ENCODE results near the gene SCT.
A peak's percentile ranks its signal among the peaks of the same experiment; 100 is the strongest.
"Not testable (repeated sequence)": the region's sequence is repeated elsewhere in the genome, so short reads cannot be mapped to it uniquely, and the experiment has no call there.

The SCT gene

GRCh38 chr11:626475-627307 lies at the start of gene SCT:
TSS of gene SCT (minus strand) at chr11:627181. CDS start at chr11:627143, 38 bp downstream.
- DNase-seq (ENCODE audit: low spot score): no peak

GRCh38 chr11:674406-674805 lies 47.4 kb upstream of the SCT start:
- DNase-seq (ENCODE audit: low spot score): no peak

- no peak for DNase-seq (ENCODE audit: low spot score)
These were observed 46.9 kb upstream of the SCT start for GRCh38 chr11:673866-674265.

- no peak for DNase-seq (ENCODE audit: low spot score)
These were observed 38.8 kb upstream of the SCT start for GRCh38 chr11:665704-666281.

- no peak for DNase-seq (ENCODE audit: low spot score)
These were observed 38.2 kb upstream of the SCT start for GRCh38 chr11:665062-665703.

GRCh38 chr11:662689-663274 lies 35.8 kb upstream of the SCT start:
- DNase-seq (ENCODE audit: low spot score): peak; percentile 82

- no peak for DNase-seq (ENCODE audit: low spot score)
These were observed 33.9 kb upstream of the SCT start for GRCh38 chr11:660681-661444.

GRCh38 chr11:660281-660680 lies 33.3 kb upstream of the SCT start:
- DNase-seq (ENCODE audit: low spot score): no peak

- no peak for DNase-seq (ENCODE audit: low spot score)
These were observed 32.6 kb upstream of the SCT start for GRCh38 chr11:659532-660085.

GRCh38 chr11:657691-658126 lies 30.7 kb upstream of the SCT start:
- DNase-seq (ENCODE audit: low spot score): no peak

- no peak for DNase-seq (ENCODE audit: low spot score)
These were observed 29.9 kb upstream of the SCT start for GRCh38 chr11:656866-657265.

- DNase-seq (ENCODE audit: low spot score): no peak
These were observed 29.4 kb upstream of the SCT start for GRCh38 chr11:656426-656825.

GRCh38 chr11:655036-655726 lies 28.2 kb upstream of the SCT start:
- no peak for DNase-seq (ENCODE audit: low spot score)

GRCh38 chr11:654444-654843 lies 27.5 kb upstream of the SCT start:
- not testable (repeated sequence) for DNase-seq (ENCODE audit: low spot score)

- DNase-seq (ENCODE audit: low spot score): no peak
These were observed 26.9 kb upstream of the SCT start for GRCh38 chr11:653837-654236.

GRCh38 chr11:653136-653535 lies 26.2 kb upstream of the SCT start:
- DNase-seq (ENCODE audit: low spot score): not testable (repeated sequence)

- no peak for DNase-seq (ENCODE audit: low spot score)
These were observed 23.5 kb upstream of the SCT start for GRCh38 chr11:650482-650881.

- not testable (repeated sequence) for DNase-seq (ENCODE audit: low spot score)
These were observed 20.7 kb upstream of the SCT start for GRCh38 chr11:647672-648158.

GRCh38 chr11:646214-646613 lies 19.2 kb upstream of the SCT start:
- peak; percentile 31 for DNase-seq (ENCODE audit: low spot score)

GRCh38 chr11:645536-645935 lies 18.6 kb upstream of the SCT start:
- DNase-seq (ENCODE audit: low spot score): peak; percentile 19
